Neural cell (in vitro differentiated cells): Measurements from ENCODE around the gene RAPGEF4.

Experiments
- EP300 ChIP-seq: fragments of 450-650 bp; conservative IDR thresholded peaks from 2 replicates; pipeline ENCODE4 v1.6.1; 2014; ENCODE audit warnings: antibody characterized with exemption, mild to moderate bottlenecking, moderate library complexity; ENCODE audit not compliant: poor library complexity, severe bottlenecking
- EZH2 ChIP-seq: fragments of 200-600, 300-800 bp; shearing (Covaris generic), sonication (generic); IDR thresholded peaks from 2 replicates; pipeline ENCODE4 v1.6.1; 2014; ENCODE audit warnings: antibody characterized with exemption, low read length, borderline replicate concordance, mild to moderate bottlenecking; ENCODE audit not compliant: insufficient read depth, poor library complexity, severe bottlenecking
- POLR2AphosphoS5 ChIP-seq: IDR thresholded peaks from 2 replicates; pipeline ENCODE4 v1.6.1; 2012
- TF ChIP-seq, protein P1 (sequence below): fragments of 450-650 bp; IDR thresholded peaks from 2 replicates; pipeline ENCODE4 v1.5.1; 2014; ENCODE audit warnings: antibody characterized with exemption, mild to moderate bottlenecking, moderate library complexity; ENCODE audit not compliant: poor library complexity, severe bottlenecking

GRCh38 chr2:172742931-172743540 lies 7.4 kb downstream of the RAPGEF4 start:
- TF ChIP-seq, protein P1, sequence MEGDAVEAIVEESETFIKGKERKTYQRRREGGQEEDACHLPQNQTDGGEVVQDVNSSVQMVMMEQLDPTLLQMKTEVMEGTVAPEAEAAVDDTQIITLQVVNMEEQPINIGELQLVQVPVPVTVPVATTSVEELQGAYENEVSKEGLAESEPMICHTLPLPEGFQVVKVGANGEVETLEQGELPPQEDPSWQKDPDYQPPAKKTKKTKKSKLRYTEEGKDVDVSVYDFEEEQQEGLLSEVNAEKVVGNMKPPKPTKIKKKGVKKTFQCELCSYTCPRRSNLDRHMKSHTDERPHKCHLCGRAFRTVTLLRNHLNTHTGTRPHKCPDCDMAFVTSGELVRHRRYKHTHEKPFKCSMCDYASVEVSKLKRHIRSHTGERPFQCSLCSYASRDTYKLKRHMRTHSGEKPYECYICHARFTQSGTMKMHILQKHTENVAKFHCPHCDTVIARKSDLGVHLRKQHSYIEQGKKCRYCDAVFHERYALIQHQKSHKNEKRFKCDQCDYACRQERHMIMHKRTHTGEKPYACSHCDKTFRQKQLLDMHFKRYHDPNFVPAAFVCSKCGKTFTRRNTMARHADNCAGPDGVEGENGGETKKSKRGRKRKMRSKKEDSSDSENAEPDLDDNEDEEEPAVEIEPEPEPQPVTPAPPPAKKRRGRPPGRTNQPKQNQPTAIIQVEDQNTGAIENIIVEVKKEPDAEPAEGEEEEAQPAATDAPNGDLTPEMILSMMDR = no peak
- no peak for TF ChIP-seq EP300
- TF ChIP-seq EZH2 = no peak
- no peak for TF ChIP-seq POLR2AphosphoS5
